ENCODE data around the gene ENPEP.
"Not testable (repeated sequence)": the region's sequence is repeated elsewhere in the genome, so short reads cannot be mapped to it uniquely, and the experiment has no call there.

ENPEP gene

DNA sequence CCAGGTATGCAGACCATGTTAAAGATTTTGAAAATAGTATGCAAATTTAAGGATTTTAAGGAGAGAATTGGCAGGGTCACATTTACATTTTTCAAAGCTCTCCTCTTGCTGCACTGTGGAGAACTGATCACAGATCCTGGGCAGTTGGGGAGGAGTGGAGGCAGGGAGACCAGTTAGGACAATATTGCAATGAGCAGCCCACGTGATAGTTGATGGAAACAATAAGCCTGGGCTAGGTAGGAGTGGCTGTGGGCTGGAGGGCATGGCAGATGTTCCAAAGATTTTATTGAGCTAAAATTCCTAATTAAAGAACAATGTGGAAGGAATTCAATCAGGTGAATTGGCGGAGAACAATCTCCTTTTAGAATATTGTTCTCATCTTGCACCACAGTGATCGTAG, 50.6 kb downstream of the ENPEP start:
- no peak for DNase-seq

DNA sequence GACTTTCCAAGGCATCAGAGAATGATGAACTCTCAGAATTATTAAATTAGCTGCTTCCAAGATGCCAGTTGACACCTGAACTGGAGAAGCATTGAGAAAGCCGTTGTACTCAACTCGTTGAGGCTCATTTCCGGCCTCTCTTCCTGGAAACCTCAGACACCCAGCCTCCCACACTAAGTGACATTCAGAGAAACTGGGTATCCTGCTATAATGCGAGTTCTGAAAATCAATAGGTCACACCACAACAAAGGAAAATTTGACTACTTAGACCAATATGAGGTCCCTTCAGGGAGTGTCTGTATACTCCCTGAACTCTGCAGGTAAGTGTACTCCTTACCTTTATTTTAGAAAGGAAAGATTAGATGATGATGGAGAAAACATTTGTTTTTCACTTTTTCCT, 51.2 kb downstream of the ENPEP start:
- no peak for DNase-seq

DNA sequence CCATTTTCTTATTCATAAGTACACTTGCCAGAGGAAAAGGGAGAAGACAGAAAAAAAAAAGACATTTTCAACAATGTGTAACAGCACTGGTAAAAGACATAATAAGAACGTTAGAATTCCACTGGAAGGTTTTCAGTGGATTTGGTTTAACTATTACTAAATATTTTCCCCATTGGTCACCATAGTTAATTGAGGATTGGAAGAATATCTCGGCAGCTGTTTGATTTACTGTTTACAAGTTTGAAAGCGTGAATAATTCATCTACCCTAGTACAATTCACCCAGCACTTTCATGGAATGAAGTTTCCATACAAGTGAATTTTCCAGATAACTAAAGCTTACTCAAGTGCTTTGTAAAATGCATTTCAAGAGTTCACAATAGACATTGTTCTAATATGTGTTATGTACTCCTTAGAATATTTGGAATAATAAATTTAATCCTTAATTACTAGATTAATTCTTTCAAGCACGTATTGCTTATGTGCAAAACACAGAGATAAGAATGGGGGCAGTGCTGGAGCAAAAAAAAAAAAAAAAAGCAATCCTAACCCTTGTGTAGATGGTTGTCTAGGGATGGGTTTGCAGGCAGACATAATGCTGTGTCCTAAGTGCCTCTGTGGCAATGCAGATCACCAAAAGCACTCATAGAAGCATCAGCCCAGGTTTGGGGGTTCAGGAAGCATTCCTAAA, 57.1 kb downstream of the ENPEP start:
- DNase-seq: no peak

DNA sequence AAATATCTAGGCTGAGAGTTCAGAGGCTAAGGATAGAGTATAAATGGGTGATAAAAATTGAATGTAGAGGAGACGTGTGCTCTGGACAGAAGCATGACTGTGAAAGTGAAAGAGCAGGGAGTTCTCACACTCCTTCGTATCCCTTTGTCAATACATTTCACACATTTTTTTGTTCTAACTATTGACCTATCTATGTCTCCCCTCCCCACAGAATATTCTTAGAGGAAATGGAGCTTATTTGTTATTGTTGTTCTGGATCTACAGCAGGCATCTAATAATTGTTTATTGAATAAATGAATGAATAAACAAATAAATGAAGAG, 57.6 kb downstream of the ENPEP start:
- no peak for DNase-seq

DNA sequence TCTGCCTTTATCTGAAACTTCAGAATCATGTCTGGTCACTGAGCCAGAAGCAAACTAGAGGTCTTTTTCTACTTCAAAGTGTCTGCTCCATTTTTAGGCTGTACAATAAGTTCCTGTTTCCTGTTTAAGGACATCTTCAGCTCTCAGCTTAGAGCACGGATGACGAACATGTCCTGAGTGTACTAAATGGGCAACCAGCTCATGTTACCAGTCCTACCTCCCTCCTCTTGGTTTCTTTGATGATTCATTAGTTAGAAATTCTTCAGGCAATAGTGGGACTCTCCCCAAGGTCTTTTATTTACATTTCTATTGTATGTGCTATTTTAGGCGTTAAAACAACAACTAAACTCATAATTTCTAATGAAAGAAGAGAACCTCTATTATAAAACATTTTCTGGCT, 58.0 kb downstream of the ENPEP start:
- DNase-seq: no peak

DNA sequence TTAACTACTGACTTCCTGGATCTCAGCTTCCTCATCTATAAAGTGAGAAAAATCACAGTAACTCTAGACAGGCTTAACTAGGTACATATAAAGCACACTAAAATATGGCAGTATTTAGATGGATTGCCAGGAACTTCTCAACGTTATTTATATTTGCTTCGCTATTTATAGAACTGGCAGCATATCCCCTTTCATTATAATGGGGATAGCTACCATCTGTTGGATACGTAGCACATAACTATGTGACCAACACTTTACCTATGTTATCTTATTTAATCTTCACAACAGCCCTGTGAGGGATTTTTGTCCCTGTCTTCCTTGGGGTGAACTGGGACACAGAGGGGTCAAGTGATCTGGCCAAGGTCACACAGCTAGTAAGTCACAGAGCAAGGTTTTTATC, 64.6 kb downstream of the ENPEP start:
- no peak for DNase-seq

DNA sequence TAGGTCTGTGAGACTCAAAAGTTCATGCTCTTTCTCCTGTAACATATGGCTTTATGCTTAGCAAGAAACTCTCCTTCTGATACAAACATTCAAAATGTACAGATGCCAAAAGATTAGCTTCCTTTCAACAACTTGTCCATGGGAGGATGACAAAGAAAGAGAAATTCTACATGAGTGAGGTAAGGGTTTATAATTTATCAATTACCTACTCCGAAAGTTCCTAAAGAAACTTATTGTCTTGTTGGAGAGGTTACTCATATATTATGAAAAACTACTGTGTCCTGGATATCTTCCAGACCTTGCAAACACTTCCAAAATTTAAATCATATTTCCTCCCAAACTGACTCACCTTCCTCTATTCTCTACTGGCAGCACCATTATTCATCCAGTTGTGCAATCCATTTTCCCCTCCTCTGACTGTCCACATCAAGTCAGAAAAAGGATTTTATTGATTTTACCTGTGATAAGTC, 65.1 kb downstream of the ENPEP start:
- no peak for DNase-seq

DNA sequence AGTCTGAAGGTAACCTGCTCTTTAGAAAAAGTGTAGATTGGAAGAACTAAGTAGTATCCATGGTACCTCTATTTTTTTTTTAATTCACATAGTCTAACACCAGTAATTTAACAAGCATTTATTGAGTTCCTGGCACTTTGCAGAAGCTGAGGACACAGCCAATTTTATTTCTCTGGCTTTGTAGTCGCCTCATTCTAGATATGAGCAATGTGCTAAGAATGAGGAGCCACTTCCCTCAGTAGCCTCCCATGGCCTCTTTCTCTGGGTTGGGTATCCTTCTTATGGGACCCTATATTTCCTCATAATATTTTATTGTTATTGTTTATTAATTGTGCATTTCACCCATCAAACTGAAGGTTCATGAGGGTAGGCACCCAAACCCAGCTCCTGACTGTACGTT, 67.6 kb downstream of the ENPEP start:
- DNase-seq: no peak

DNA sequence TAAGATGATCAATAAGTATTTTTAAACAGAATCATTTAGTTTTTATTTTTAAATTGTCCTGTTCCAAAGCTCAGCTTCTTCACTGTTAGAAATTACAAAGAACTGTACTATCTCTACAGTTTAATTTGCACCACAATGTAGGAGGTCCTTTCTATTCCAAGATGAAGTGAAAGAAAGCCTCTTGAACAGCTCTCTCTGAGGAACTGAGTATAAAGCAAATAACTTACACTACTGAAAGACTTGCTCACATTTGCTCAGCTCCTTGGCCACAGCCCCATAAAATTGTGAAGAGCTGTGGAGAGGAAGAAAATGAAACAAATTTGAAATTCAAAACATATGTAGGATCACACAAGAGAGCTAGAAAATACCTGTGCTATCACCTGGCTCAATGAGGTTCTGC, 68.6 kb downstream of the ENPEP start:
- no peak for DNase-seq

DNA sequence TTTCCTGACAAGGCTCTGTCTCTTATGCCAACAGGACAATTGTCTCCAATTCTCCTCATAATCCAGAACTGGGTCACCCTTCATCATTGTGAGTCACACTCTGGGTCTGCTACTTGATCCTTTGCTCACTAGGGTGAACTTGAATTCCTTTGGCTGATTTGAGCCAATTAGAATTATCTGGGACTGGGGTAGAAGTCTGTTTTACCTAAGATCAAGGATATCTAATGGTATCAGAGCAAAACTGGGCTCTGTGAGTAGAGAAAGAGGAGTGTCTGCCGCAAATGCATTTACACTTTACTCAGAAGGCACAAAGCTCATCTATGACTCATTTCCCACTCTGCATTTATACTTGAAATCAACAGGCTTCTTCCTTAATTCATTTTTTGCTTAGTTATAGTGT, 74.3 kb downstream of the ENPEP start:
- DNase-seq: no peak

DNA sequence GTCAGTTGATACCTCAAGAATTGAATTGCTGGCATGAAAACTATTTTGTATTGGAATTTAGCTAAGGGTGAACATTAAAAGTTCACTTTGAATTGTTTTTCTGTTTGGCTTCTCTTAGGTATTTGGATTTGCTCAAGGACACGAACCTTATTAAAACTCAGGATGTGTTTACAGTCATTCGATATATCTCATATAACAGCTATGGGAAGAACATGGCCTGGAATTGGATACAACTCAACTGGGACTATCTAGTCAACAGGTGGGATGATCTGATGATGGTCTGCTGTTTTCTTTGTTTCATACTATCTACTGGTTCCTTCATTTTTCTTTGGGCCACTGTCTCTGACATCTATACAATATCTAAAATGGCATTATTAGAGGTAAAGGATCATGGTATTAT, 77.2 kb downstream of the ENPEP start:
- no peak for DNase-seq

DNA sequence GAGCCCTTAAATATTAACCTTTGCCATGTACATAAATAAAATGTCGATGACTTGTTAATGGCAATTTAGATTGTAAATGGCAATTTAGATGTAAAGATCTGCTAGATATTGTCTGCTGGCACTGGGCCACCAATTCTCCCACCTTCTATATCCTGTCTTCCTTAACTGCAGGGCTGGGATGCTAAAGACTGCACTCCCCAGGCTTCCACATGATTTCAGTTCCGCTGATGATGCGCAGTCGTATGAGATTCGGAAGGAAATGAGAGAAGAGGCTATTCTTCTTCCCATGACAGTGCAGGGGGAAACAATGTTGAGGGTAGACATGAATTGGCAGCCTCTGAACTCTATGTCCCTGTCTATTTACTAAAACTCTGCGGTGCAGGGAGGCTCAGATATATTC, 91.3 kb downstream of the ENPEP start:
- DNase-seq: no peak

DNA sequence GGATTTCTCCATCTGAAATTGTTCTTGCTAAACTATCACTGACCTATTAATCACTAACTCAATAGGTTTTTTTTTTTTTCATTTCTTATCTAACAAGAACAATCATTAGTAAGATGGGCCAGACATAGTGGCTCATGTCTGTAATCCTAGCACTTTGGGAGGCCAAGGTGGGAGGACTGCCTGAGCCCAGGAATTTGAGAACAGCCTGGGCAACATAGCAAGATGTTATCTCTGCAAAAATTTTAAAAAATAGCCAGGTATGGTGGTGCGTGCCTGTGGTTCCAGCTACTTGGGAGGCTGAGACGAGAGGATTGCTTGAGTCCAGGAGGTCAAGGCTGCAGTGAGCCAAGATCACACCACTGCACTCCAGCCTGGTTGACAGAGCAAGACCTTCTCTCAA, 100.7 kb downstream of the ENPEP start:
- not testable (repeated sequence) for DNase-seq

DNA sequence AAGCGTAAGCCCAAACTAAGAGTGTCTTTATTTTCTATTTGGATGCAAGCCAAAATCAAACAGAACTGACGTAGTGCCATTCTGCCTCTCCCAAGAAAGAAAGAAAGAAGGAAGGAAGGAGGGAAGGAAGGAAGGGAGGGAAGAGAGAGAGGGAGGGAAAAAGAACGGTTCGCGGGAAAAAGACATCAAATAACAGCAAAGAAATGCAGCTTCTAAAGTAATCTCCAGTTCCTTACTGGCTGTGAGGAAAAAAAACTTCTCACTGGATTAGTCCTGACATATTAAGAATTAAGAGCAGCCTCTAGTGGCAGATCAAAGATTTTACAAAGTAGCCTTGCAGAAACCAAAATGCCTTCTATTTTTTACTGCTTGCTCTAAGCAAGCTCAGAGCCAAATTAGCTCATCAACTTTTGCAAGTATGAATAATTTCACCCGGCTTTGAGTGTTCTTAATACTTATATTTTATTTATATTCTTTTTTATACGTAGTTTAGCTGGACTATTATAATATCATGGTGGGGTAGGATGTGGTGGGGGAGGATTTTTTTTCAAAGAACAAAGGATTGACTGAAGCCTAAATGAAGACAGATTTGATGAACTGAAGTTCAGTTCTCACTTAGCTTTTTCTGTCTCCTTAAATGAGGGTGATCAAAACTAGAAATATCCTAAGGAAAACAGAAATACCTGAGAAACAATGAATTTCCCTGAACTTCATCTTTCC, 110.3 kb downstream of the ENPEP start:
- DNase-seq: peak; percentile 31

DNA sequence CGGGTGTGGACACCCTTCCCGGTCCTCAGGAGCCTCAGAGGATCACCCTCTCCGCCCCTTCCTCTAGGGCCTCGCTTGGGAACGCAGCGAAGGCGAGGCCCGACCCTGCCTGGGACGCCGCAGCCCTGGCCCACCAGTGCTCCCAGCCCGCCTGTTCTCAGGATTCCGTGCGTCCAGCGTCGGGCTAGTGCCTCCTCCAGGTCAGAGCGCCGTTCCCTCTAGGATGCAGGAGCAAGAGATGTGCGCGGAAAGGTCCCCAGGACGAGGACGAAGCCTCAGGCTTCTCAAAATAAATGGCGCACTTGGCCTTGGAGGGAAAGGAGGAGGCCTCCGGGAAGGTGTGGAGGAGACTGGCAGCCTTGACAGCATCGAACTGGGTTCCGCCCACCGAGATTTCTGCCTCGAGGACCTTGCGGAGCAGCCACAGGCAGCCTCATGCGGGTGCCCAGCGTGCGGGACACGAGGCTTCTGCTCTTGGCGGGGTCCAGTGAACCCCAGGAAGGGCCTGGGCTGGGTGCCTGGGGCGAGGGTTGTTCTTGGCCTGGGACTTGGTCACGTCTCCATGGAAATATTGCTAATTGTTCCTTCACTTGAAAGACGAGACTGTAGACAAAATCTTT, 111.8 kb downstream of the ENPEP start:
- no peak for DNase-seq

DNA sequence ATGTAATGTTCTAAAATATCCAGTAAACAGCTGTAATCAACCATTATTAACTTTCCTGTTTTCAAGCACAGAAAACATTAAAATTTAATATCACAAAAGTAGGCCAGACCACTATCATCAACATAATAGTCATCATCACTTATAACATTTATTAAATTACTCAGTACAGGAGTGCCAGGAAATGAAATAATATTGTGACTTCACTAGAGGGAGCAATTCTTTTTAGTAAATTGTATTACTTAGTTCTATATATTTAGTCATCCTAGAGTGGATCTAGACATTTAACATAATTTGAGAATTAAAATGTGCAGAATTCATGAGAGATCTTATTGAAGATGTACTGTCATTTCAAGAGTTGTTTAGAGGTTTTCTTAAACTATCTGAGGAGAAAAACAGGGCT, 113.3 kb downstream of the ENPEP start:
- peak in 1 of 2 experiments; percentile 13 for DNase-seq

DNA sequence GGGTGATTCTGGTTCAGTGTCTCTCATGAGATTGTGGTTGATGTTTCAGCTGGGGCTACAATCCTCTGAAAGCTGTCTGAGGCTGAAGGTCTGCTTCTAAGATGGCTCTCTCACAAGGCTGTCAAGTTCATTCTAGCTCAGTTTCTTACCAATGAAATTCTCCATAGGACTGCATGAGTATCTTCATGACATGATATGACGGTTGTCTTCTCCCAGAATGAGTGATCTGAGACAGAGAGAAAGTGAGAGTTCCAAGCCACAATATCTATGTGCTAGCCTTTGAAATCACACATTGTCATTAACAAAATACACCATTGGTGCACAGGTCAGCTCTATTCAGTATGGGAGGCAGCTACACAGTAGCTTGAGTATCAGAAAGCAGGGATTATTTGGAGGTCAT, 119.6 kb downstream of the ENPEP start:
- DNase-seq: no peak

DNA sequence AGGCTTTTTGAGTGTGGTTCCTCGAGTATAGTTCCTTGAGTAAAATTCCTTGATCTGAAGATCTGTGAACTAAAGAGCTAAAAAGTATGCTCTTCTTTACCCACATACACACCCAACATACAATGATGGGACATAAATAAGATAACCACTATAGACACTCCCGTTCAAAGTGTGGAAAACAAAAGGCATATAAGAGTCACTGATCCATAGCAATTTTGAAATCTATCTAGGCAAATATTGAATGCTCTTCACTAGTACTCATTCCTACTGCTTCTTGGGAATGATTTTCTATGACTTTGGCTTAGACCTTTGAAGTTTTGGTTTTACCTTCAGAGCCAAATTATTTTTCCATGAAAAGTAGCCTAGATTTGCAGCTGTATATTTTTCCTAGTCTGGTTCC, 120.5 kb downstream of the ENPEP start:
- no peak for DNase-seq

DNA sequence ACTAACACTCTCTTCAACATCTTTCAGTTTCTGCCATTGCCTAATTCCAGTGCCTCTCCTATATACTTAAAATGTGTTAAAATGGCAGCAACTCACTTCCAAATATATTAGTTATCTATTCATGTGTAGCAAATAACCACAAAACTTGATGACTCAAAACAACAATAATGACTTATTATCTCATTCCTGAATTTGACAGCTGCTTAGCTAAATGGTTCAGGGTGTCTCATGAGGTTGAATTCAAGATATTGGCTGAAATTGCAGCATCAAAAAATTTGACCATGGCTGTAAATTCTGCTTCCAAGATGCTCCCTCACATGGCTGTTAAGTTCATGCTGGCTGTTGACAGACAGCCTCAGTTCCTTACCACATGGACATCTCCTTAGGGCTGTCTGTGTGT, 121.6 kb downstream of the ENPEP start:
- no peak for DNase-seq

DNA sequence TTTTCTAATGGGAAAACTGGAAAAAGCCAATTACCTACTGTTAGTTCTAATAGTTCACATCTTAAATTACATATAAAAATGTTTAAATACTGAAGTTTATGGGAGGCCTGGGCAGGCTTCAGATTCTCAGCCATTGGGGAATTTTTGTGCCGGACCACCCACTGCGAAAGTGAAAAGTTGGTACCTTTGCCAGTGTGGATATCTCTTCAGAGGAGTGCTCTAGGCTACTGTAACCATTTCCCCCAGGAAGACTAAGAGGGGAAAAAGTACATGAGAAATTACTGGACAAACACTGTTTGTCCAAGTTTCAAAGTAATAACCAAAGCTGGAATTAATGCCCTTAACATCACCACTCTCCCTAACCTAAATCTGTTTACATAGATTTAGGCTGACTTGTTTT, 126.1 kb downstream of the ENPEP start:
- DNase-seq: no peak

DNA sequence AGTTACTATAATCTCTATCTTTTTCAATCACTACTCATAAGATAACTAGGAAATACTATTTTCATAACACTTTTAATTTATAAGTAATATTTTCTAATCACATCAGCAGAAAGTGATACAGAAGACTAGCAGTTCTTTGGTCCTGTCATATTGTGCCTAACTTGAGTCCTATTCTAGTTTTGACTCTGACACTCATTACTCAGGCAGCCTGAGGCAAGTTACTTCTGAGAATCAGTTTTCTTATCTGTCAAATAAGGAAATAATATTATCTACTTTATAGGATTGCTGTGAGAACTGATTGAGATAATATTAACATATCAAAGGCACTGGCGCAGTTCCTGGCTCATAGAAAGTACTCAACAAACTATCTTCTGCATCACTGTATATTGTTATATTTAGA, 129.1 kb downstream of the ENPEP start:
- DNase-seq: no peak

DNA sequence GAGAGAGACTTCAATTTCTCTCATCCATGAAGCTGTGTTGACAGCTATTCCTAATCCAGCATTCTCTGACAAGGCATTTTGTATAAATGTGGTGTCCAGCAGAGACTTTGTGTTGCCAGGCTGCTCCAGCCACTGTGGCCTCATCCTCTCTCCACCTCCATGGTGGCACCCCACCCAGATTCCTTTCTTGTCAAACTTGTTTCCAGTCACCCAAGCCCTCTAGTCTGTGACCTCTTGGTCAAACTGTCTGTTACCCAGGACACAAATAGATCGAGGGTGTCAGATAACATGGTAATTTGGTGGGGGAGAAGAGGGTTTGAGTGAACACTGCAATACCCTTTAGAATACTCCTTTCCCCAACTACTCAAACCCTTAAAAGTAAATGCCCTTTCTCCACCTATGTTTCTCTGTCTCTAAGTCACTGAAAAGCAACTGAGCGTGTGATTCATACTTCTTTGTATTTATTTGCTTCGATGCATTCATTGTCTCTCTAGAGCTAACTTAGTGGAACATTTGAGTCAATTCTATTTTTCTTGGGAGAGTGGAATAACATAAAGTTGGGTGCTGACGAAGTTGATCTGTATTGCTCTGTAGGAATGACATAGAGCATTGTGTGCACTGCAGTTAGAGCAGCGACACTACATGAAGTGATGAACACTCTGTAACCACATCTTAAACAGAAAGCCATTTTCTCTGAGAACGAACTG, 133.2 kb downstream of the ENPEP start:
- DNase-seq: no peak

DNA sequence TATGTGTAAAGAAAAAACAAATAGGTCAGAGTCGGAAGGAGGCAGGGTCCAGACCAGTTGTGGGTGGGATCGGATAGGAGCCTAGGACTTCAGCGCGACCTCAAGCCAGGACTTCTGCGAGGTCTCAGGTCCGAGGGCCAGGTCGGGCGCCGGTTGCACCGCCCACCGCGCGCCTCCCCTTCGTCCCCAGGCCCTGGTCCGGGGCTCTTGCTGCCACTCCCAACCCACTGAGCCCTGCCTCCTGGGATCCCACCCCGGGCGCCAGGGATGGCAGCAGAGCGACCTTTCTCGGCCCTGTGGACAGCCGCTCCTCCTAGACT, 134.6 kb downstream of the ENPEP start:
- no peak for DNase-seq
